Mammary epithelial cell (primary cell): ENCODE results near the gene ZMYND11.

ENCODE experiments used
- EZH2 ChIP-seq: IDR thresholded peaks from 2 replicates; pipeline ENCODE4 v1.6.1; 2012; ENCODE audit warnings: low read length, inconsistent platforms, borderline replicate concordance
- TF ChIP-seq, protein P1 (sequence below), 2 donors: IDR thresholded peaks in 1 of 2; conservative IDR thresholded peaks in 1 of 2; 2 replicates each; pipeline ENCODE4 v1.5.1; 2011 to 2012; ENCODE audit warnings: inconsistent platforms in 2 of 2, low read length in 2 of 2, mild to moderate bottlenecking in 2 of 2, control low read depth in 1 of 2, low read depth in 1 of 2; ENCODE audit not compliant: insufficient read depth in 1 of 2; ENCODE audit errors: extremely low read depth in 1 of 2

DNA sequence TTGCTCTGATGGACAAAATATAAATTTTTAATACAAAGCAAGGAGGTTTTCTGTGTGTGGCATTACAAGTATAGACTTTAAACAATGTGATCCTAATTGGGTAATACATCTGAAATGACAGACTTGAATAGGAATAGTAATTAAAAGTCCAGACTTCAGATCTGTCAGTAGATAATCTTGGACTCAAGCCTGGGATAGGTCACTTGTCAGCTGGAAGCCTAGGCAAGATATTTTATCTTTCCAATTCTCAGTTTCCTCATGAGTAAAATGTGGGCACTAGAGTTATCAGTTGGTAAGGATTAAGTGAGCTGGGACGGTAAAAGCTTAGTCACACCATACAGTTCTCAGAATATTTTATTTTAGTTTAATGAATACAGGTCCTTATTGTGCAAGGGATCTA is 10.4 kb upstream of the ZMYND11 start:
- TF ChIP-seq, protein P1, sequence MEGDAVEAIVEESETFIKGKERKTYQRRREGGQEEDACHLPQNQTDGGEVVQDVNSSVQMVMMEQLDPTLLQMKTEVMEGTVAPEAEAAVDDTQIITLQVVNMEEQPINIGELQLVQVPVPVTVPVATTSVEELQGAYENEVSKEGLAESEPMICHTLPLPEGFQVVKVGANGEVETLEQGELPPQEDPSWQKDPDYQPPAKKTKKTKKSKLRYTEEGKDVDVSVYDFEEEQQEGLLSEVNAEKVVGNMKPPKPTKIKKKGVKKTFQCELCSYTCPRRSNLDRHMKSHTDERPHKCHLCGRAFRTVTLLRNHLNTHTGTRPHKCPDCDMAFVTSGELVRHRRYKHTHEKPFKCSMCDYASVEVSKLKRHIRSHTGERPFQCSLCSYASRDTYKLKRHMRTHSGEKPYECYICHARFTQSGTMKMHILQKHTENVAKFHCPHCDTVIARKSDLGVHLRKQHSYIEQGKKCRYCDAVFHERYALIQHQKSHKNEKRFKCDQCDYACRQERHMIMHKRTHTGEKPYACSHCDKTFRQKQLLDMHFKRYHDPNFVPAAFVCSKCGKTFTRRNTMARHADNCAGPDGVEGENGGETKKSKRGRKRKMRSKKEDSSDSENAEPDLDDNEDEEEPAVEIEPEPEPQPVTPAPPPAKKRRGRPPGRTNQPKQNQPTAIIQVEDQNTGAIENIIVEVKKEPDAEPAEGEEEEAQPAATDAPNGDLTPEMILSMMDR (conservative IDR thresholded peaks at IDR 0.05 in 1 of 2, IDR thresholded peaks at IDR 0.05 in 1 of 2; ENCODE audit: extremely low read depth in 1 of 2, insufficient read depth in 1 of 2, low read depth in 1 of 2, low read length in 2 of 2), result no peak
- TF ChIP-seq EZH2, result no peak
